LNCAP (cell line): ENCODE results near the gene ANO5.
A peak's percentile ranks its signal among the peaks of the same experiment; 100 is the strongest.

Experiments
- TF ChIP-seq, protein P1 (sequence below): fragments of 450-650 bp; IDR thresholded peaks from 2 replicates; pipeline ENCODE4 v1.5.1; 2017; ENCODE audit warnings: mild to moderate bottlenecking

Gene ANO5

DNA sequence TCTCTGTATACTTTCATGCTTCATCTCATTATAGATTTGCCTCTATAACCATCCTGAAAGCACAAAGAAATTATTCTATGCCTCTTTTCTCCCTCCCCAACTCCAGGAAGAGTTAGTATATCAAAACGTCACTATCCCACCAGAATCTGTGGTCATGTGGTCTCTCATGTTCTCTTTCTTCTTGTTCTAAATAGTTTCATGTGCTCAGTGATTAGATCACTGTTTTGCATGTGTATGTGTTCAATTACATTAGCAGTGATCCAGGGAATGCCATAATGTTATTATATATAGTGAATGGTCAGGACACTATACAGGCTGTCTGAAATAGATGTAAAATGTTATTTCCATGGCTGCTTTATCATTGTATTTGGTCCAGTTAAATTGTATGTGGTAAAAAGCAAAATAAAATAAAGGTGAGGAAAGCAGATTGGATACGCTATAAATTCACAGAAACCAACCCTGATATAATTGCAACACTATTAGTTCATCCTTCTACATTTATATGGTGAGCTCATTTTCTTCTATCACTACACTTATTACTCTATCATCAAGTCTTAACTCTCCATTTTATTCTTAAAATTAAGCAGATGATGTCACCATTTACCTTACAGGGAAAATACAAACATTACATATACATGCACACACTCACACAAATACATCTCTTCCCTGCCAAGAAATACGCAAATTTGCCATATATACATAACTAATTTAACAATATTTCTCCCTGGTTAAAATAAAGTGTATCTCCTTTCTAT is 26.9 kb upstream of the ANO5 start:
- TF ChIP-seq, protein P1, sequence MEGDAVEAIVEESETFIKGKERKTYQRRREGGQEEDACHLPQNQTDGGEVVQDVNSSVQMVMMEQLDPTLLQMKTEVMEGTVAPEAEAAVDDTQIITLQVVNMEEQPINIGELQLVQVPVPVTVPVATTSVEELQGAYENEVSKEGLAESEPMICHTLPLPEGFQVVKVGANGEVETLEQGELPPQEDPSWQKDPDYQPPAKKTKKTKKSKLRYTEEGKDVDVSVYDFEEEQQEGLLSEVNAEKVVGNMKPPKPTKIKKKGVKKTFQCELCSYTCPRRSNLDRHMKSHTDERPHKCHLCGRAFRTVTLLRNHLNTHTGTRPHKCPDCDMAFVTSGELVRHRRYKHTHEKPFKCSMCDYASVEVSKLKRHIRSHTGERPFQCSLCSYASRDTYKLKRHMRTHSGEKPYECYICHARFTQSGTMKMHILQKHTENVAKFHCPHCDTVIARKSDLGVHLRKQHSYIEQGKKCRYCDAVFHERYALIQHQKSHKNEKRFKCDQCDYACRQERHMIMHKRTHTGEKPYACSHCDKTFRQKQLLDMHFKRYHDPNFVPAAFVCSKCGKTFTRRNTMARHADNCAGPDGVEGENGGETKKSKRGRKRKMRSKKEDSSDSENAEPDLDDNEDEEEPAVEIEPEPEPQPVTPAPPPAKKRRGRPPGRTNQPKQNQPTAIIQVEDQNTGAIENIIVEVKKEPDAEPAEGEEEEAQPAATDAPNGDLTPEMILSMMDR, result no peak

DNA sequence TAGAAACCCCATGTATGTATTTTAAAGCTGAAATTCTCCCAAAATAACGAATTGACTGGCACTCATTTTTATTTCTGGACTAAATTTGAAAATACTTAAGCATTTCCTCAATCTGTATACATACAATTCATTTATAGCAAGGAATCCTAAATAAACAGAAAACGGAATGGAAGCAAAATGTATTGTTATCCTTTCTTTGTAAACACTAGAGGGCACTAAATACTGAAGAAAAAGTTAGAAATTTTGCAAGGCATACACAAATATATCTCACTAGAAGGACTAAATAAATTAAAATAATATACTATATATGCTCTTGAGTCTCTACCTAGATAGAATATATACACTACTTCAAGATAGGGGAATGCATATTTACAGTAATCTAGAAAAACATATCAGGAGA is 23.1 kb upstream of the ANO5 start:
- TF ChIP-seq, protein P1, result peak; percentile 47; the same call in 1 of the 2 replicates

DNA sequence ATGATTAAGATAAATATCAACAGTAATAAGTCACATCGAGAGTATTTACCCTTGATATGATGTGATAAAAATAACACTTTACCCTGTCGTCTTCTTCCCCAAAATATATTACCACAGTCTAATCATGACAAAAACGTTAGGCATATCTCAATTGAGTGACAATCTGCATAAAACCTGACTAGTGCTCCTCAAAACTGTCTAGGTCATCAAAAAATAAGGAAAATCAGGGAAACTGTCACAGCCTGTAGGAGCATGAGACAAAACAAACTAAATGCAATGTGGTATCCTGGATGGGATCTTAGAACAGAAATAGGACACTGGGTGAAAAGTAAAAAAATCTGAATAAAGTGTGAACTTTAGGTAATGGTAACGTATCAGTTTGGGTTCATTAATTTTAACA is 19.4 kb upstream of the ANO5 start:
- TF ChIP-seq, protein P1, result no peak

- TF ChIP-seq, protein P1, result no peak
Measured at GRCh38 chr11:22177186-22177585, 15.7 kb upstream of the ANO5 start.

GRCh38 chr11:22179626-22180025 is 13.3 kb upstream of the ANO5 start:
- TF ChIP-seq, protein P1, result no peak

DNA sequence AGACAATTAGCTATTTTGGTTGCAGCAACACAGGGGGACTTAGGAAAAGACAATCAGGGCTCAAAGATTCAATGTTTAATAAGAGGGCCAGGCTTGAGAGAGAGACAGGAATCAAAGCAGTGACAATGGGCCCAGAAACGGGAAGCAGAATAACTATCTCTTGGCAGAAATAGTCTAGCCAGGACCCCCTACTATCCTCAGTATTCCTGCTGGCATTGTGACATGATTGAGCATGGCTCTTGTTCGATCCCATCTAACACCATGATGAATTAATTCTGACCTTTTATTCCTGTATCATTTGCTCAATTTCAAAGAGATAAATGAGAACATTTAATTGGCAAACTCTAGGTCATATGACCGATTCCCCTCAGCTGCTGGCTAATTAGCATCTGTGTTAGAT is 12.8 kb upstream of the ANO5 start:
- TF ChIP-seq, protein P1, result no peak

DNA sequence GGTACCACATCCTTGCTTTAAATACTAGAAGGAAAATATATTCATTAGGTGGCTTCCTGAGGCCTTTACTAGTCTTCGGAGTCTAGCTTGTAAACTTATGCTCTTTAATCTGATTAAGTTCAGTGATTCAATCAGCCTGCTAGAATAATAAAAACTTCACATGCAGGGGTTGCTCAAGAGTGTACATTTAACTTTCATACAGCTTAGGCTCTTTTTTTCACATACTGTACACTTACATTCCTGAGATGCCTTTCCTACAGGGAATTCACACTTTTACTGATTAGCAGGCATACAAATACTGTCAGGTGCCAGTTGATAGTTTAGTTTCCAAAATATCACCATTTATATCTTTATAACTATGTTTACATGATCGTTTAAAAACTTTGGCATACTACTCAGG is 3.2 kb upstream of the ANO5 start:
- TF ChIP-seq, protein P1, result no peak
